Cardiac fibroblast (primary cell): ENCODE measurements around the gene ZNF436.
"Not testable (repeated sequence)": the region's sequence is repeated elsewhere in the genome, so short reads cannot be mapped to it uniquely, and the experiment has no call there.

Experiments
- DNase-seq, 2 donors: peaks; one replicate each; pipeline versions ENCODE4 v3.0.0 to v3.0.0-alpha.2; 2010; ENCODE audit warnings: low read depth in 2 of 2
- H3K4me3 ChIP-seq, 2 donors: replicated peaks in 1 of 2; 1 replicate in 1 of 2; 2 replicates in 1 of 2; pipeline ENCODE4 v1.5.1; 2011; ENCODE audit warnings: low read depth in 2 of 2, low read length in 2 of 2, mild to moderate bottlenecking in 2 of 2, moderate library complexity in 1 of 2
- CTCF ChIP-seq: IDR thresholded peaks from one replicate; pipeline ENCODE4 v1.5.1; 2011; ENCODE audit warnings: low read depth, mild to moderate bottlenecking, low read length, inconsistent platforms

The ZNF436 gene

GRCh38 chr1:23385119-23385621 lies 15.5 kb upstream of the ZNF436 start:
- no peak overlapping the region for H3K4me3 ChIP-seq
- TF ChIP-seq CTCF = no peak
- DNase-seq = peak in 1 of 2 donors; percentile 39

- no peak overlapping the region for H3K4me3 ChIP-seq
- no peak for TF ChIP-seq CTCF
- DNase-seq = peak; percentile 79 to 87
These were observed 14.8 kb upstream of the ZNF436 start for GRCh38 chr1:23384312-23385058.

- H3K4me3 ChIP-seq = no peak overlapping the region
- peak; percentile 33 to 55 for DNase-seq
- TF ChIP-seq CTCF = no peak
These were observed 14.1 kb upstream of the ZNF436 start for GRCh38 chr1:23383577-23384311.

- TF ChIP-seq CTCF = no peak
- H3K4me3 ChIP-seq = no peak overlapping the region
- no peak for DNase-seq
These were observed 11.7 kb upstream of the ZNF436 start for GRCh38 chr1:23381233-23381885.

- H3K4me3 ChIP-seq = no peak overlapping the region
- no peak for TF ChIP-seq CTCF
- no peak for DNase-seq
These were observed 11.1 kb upstream of the ZNF436 start for GRCh38 chr1:23380719-23381118.

GRCh38 chr1:23380236-23380635 lies 10.6 kb upstream of the ZNF436 start:
- not testable (repeated sequence) for H3K4me3 ChIP-seq, DNase-seq
